ENCODE data around the gene WASF2. TPM values are rescaled to one million over a fixed set of nuclear protein-coding genes. Genes with fewer than 3 reads are reported as not detected.

Gene WASF2
- total RNA-seq, 2 donors from 2014 or later = 60.1 to 83.7 TPM

GRCh38 chr1:27372022-27372807 is 117.8 kb downstream of the WASF2 start:
- no peak for ATAC-seq (ENCODE audit: insufficient number of reproducible peaks, low FRiP score, low read depth)

GRCh38 chr1:27368869-27369582 is 120.9 kb downstream of the WASF2 start:
- Histone ChIP-seq H3K27ac (peak overlapping the region in 1 of 2 donors; percentile 99), H3K36me3 (peaks cover 4% of the 10 kb centered on the region), H3K9me3 (no peaks in the 10 kb centered on the region), H3K4me1 (ENCODE audit: control insufficient read depth in 1 of 2, low read depth in 2 of 2) (peaks cover 16 to 34% of the 10 kb centered on the region in 2 donors), H3K27me3 (replicated peaks; ENCODE audit: insufficient read depth) (no peaks in the 10 kb centered on the region), H3K4me3 (no peak overlapping the region)
- ATAC-seq (ENCODE audit: insufficient number of reproducible peaks, low FRiP score, low read depth) (no peak), DNase-seq (ENCODE audit: low spot score) (no peak)
- TF ChIP-seq CTCF (IDR thresholded peaks at IDR 0.05) = no peak

More at GRCh38 chr1:27372022-27372807, 117.8 kb downstream of the WASF2 start:
- no peak overlapping the region for H3K27ac ChIP-seq
- H3K36me3 ChIP-seq = no peaks in the 10 kb centered on the region
- no peak overlapping the region for H3K4me3 ChIP-seq
- TF ChIP-seq CTCF (IDR thresholded peaks at IDR 0.05) = no peak
- peaks cover 7 to 19% of the 10 kb centered on the region in 2 donors for H3K4me1 ChIP-seq (ENCODE audit: control insufficient read depth in 1 of 2, low read depth in 2 of 2)
- H3K9me3 ChIP-seq = no peaks in the 10 kb centered on the region
- no peaks in the 10 kb centered on the region for H3K27me3 ChIP-seq (replicated peaks; ENCODE audit: insufficient read depth)
- no peak for DNase-seq (ENCODE audit: low spot score)

- Histone ChIP-seq H3K27me3 (replicated peaks; ENCODE audit: insufficient read depth) (no peaks in the 10 kb centered on the region), H3K9me3 (no peaks in the 10 kb centered on the region), H3K27ac (peak overlapping the region; percentile 96 to 99), H3K36me3 (peaks cover 22% of the 10 kb centered on the region), H3K4me3 (peak overlapping the region; percentile 80), H3K4me1 (ENCODE audit: control insufficient read depth in 1 of 2, low read depth in 2 of 2) (peaks cover 16 to 39% of the 10 kb centered on the region in 2 donors)
- no peak for TF ChIP-seq CTCF (IDR thresholded peaks at IDR 0.05)
- ATAC-seq (ENCODE audit: insufficient number of reproducible peaks, low FRiP score, low read depth) (no peak), DNase-seq (ENCODE audit: low spot score) (no peak)
These were observed 122.8 kb downstream of the WASF2 start for GRCh38 chr1:27367160-27367650.

DNA sequence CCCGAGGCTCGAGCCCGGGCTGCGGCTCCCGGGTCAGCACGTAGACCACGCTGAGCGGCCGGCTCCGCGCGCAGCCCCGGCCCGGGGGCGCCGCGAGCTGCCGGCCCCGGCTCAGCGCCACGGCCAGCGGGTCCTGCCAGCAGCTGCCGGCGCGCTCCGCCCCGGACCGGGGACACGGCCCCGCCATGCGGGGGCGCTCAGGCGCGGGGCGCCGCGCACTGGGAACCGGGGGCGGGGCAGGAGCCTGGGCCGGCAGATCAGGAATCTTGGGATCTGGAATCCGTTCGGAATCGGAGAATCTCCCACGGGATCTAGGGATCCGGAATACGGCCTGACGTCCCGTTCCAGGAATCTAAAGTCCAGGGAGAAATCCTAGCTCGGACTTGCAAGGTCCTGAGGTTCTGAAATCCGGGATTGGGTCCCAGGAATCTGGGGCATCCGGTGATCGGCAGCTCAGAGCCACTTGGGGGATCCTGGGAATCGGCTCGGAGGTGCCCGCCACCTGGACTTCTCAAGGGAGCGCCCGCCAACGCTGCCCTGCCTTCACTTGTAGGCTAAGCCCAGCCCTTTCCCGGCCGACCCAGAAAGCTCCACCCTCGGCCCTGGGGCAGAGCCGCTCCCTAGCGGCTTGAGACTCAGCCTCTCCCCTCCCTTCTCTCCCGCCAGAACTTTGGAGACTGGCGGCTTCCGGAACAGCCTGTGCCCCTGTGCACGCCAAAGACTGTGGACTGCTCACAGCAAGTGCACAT is 123.4 kb downstream of the WASF2 start, which contains the start of gene MAP3K6:
MAP3K6 (minus strand) TSS at position 551 of the 749 bp plus-strand sequence; CDS start at position 187, 364 bp downstream.
- DNase-seq (ENCODE audit: low spot score) (peak; percentile 79), ATAC-seq (ENCODE audit: insufficient number of reproducible peaks, low FRiP score, low read depth) (peak; percentile 51)
- no peak for TF ChIP-seq CTCF (IDR thresholded peaks at IDR 0.05)
- Histone ChIP-seq H3K27me3 (replicated peaks; ENCODE audit: insufficient read depth) (no peaks in the 10 kb centered on the region), H3K27ac (peak within 1 kb of the TSS; percentile 96 to 99), H3K4me1 (ENCODE audit: control insufficient read depth in 1 of 2, low read depth in 2 of 2) (peaks cover 16 to 39% of the 10 kb centered on the region in 2 donors), H3K36me3 (peaks cover 29% of the 10 kb centered on the region), H3K9me3 (no peaks in the 10 kb centered on the region), H3K4me3 (peak within 1 kb of the TSS; percentile 80)
